Dendritic cell treated with granulocyte-macrophage colony-stimulating factor and Interleukin-4, amounts not matched to agents 40 ng/mL and 50 ng/mL, for 4 days (primary cell): ENCODE measurements around the gene CD55.

Experiments
- H3K27ac Mint-ChIP-seq: one replicate; pipeline ENCODE4 v1.8.0; 2022; ENCODE audit warnings: mild to moderate bottlenecking, mixed read lengths
- H3K27me3 Mint-ChIP-seq: one replicate; pipeline ENCODE4 v1.8.0; 2022; ENCODE audit warnings: mild to moderate bottlenecking, mixed read lengths
- H3K36me3 Mint-ChIP-seq: one replicate; pipeline ENCODE4 v1.8.0; 2022; ENCODE audit warnings: low read depth, mixed read lengths
- H3K4me1 Mint-ChIP-seq: one replicate; pipeline ENCODE4 v1.8.0; 2022; ENCODE audit warnings: low read depth, mixed read lengths
- H3K4me3 Mint-ChIP-seq: one replicate; pipeline ENCODE4 v1.8.0; 2022; ENCODE audit warnings: mild to moderate bottlenecking, moderate library complexity, mixed read lengths
- H3K9me3 Mint-ChIP-seq: one replicate; pipeline ENCODE4 v1.8.0; 2022; ENCODE audit warnings: mixed read lengths
- intact Hi-C: fragments of 100-400 bp; cut with micrococcal nuclease; formaldehyde crosslinking; loops from one replicate; pipeline ENCODE4 v1.15.0; 2022

Gene CD55

DNA sequence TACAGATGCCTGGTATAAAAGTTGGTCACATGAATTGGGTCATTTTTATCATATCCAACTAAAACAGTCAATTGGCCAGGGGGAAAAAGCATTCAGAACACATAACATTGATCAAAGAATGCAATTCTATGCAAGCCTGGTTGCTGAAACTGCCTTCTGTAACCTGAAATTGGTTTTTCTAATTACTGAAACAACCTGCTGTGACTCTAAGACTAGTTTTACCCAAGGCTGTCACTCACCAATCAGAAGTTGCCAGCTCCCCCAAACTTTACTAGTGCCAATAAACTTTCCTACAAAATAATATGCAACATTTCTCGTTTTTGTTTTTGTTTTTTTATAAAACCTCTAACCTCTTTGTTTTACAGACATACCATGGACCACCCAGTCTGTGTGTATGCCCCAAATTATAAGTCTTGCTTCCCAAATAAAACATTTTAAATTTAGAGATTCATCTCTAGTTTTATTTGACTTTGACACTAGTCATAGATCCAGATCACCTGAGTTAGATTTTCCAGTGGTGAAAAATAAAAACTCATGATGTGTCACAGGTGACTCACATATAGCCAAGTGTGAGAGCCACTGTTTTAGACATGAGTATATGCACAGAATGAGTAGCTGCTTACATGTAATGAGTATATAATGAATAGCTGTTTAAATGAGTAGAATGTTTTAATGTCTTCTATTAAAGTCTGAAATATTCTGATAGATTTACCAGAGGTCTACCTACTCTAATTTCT, 68.4 kb downstream of the CD55 start:
- intact Hi-C loops: no loop called here
- Mint-ChIP-seq H3K36me3 (no peaks in the 10 kb centered on the region), H3K9me3 (peaks cover 29% of the 10 kb centered on the region), H3K4me3 (no peak overlapping the region), H3K27ac (no peak overlapping the region), H3K4me1 (no peaks in the 10 kb centered on the region), H3K27me3 (no peaks in the 10 kb centered on the region)

DNA sequence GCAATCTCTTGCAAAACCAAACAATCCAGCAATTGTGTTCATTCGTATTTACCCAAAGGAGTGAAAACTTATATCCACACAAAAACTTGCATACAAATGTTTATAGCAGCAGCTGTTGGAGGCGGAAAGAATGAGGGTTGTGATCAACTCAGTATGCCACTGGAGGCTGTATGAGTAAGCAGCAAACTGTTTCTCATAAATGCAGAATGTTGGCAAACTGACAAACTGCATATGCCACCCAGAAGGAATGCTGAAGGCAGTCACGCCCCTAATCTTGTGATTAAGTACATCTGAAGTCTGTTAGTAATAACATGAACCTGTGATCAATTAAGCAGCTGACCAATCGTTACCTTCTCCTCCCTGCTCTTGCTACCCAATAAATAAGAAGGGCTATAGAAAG, 72.1 kb downstream of the CD55 start:
- Mint-ChIP-seq H3K27ac (no peak overlapping the region), H3K4me1 (no peaks in the 10 kb centered on the region), H3K4me3 (no peak overlapping the region), H3K36me3 (no peaks in the 10 kb centered on the region), H3K9me3 (peaks cover 9% of the 10 kb centered on the region), H3K27me3 (no peaks in the 10 kb centered on the region)
- intact Hi-C loops: no loop called here

DNA sequence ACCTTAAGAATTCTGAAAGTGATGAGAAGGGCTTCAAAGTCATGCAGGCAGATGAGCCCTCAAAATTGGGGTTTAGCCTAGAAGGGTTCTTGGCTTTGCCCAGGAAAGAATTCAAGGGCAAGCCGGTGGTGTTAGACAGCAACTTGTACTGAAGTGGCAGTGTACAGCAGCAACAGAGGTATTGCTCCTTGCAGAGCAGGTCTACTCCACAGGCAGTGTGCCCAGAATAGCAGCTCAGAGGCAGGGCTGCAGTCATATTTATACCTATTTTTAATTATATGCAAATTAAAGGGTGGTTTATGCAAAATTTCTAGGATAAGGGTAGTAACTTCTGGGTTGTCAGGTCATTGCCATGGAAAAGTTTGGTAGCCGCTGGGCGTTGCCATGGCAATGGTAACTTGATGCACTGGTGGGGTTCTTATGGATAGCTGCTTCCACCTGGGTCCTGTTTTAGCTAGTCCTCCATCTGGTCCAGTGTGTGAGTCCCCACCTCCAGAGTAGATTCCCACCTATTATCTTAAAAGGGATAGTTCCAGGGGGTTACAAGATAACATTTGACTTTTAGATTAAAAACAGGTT, 74.8 kb downstream of the CD55 start:
- H3K27me3 Mint-ChIP-seq: no peaks in the 10 kb centered on the region
- no peak overlapping the region for H3K4me3 Mint-ChIP-seq
- H3K9me3 Mint-ChIP-seq: peaks cover 8% of the 10 kb centered on the region
- no peak overlapping the region for H3K27ac Mint-ChIP-seq
- no peaks in the 10 kb centered on the region for H3K36me3 Mint-ChIP-seq
- intact Hi-C loops: no loop called here
- H3K4me1 Mint-ChIP-seq: no peaks in the 10 kb centered on the region

DNA sequence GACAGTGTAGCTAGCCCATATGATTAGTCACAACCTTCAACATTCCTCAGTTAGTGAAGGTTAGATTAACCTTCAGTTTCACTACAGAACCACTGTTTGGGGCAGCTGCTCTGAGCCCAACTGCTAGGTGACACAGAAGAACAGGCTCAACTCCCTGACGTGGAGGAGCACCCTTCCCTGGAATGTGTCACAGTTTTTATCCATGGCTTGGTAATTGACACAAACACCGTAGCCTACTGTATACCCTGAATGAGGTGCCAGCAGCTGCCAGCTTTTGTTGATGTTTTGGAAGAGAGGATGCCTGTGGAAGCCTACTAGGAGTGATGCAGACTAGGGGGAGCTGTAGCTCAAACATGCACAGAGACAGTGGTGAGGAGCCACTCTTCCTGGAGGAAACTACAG, 76.0 kb downstream of the CD55 start:
- H3K4me3 Mint-ChIP-seq: no peak overlapping the region
- no peaks in the 10 kb centered on the region for H3K27me3 Mint-ChIP-seq
- no peaks in the 10 kb centered on the region for H3K36me3 Mint-ChIP-seq
- no peaks in the 10 kb centered on the region for H3K4me1 Mint-ChIP-seq
- intact Hi-C loops: no loop called here
- no peaks in the 10 kb centered on the region for H3K9me3 Mint-ChIP-seq
- no peak overlapping the region for H3K27ac Mint-ChIP-seq

DNA sequence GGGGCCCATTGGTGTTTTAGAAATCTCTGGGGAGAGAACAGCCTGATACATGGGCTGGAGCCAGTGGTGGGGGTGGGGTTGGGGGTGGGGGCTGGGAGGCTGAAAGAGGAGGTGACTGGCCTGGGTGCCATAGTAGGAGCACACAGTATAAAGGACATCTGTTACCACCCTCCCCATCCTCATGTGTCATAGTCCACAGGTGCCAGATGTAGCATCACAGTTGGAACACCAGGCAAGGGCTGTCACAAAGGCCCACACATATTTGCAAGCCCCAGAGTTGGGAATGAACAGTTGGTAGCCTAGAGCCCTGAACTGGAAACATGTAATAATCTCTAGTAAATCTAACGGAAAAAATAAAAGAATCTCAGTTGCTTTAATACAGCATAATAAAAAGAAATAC, 77.5 kb downstream of the CD55 start:
- Mint-ChIP-seq H3K4me3 (no peak overlapping the region), H3K27me3 (no peaks in the 10 kb centered on the region), H3K9me3 (no peaks in the 10 kb centered on the region), H3K27ac (no peak overlapping the region), H3K4me1 (no peaks in the 10 kb centered on the region), H3K36me3 (no peaks in the 10 kb centered on the region)
- intact Hi-C loops: no loop called here

DNA sequence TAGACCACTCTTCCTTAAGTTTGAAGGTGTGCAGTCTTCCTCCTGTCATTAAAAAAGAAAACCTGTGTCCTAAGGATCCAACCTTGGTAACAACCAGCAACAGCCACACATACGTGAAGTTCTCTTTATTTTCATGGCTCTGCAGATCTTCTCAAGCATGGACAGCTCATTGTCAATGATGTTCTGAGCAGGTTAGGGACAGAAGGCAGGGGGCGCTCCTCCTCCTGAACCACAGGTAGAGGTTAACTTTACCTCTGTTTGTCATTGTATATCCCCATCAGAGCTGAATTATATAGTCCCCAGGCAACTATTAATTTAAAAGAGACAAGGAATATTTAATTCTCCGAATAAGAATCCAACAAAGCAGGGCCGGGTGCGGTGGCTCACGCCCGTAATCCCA, 80.1 kb downstream of the CD55 start:
- Mint-ChIP-seq H3K36me3 (no peaks in the 10 kb centered on the region), H3K9me3 (no peaks in the 10 kb centered on the region), H3K27me3 (no peaks in the 10 kb centered on the region), H3K27ac (no peak overlapping the region), H3K4me1 (peaks cover 5% of the 10 kb centered on the region), H3K4me3 (no peak overlapping the region)
- intact Hi-C loops: no loop called here

DNA sequence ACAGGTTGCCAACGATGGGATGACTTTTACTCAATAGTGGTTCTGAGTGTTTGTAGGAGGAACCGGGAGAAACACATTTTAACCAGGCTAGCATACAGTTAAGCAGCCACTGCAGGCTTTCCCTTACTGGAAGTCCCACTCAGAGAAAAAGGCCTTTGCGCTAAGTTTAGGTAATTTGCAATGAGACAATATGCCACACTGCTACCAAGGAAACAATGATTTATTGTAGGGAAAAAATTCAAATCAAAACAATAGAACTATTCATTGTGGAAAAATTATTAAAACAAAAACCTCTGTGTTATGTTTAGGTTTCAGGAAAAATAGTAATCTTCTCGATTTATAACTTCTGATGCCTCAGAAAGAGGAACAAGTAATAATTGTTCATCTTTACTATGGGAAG, 81.3 kb downstream of the CD55 start:
- H3K27me3 Mint-ChIP-seq: no peaks in the 10 kb centered on the region
- no peaks in the 10 kb centered on the region for H3K36me3 Mint-ChIP-seq
- intact Hi-C loops: no loop called here
- no peak overlapping the region for H3K4me3 Mint-ChIP-seq
- H3K27ac Mint-ChIP-seq: no peak overlapping the region
- H3K4me1 Mint-ChIP-seq: peaks cover 13% of the 10 kb centered on the region
- no peaks in the 10 kb centered on the region for H3K9me3 Mint-ChIP-seq

DNA sequence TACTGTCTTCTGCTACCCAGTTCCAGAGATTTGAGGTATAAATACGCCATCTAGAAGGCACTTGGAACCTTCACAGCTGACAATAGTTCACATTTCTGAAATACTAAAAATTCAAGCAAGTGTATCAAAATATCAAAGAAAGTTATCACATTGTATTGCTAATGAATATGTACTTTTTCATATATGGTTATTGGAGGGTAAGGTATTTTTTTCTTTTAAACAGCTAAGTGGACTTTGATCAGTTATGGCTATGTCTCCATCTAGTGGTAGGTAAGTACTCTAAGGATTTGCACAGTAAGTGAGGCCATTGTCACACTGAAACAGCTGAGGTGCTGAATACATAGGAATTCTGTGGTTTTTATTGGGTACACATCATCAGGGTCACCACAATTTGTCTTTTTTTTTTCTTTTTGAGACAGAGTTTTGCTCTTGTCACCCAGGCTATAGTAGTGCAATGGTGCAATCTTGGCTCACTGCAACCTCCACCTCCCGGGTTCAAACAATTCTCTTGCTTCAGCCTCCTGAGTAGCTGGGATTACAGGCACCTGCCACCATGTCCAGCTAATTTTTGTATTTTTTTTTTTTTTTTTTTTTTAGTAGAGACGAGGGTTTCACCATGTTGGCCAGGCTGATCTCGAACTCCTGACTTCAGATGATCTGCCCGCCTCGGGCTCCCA, 83.5 kb downstream of the CD55 start:
- Mint-ChIP-seq H3K4me3 (no peak overlapping the region), H3K27me3 (no peaks in the 10 kb centered on the region), H3K4me1 (peaks cover 26% of the 10 kb centered on the region), H3K27ac (no peak overlapping the region), H3K36me3 (no peaks in the 10 kb centered on the region), H3K9me3 (no peaks in the 10 kb centered on the region)
- intact Hi-C loops: loop anchor here (1.0 kb wide), 1 partner anchor 321 kb away; no protein-coding TSS in a partner anchor

DNA sequence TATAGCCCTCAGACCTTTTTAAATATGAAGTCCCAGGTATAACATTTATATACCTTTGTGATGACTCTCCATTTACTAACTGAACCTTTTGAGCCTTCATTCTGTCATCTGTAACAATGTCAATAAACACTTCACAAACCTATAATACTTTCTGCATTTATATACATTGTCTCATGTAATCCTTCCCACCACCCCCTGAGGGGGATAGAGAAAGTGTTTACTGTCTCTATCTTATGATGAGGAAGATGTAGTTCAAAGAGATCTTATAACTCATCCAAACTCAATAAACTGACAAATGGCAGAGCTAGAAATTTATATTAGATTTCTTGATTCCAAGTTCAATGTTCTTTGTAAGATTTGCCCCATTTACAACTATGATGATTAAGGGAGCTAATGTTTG, 84.3 kb downstream of the CD55 start:
- no peaks in the 10 kb centered on the region for H3K9me3 Mint-ChIP-seq
- peaks cover 28% of the 10 kb centered on the region for H3K4me1 Mint-ChIP-seq
- no peak overlapping the region for H3K27ac Mint-ChIP-seq
- H3K4me3 Mint-ChIP-seq: no peak overlapping the region
- no peaks in the 10 kb centered on the region for H3K36me3 Mint-ChIP-seq
- intact Hi-C loops: loop anchor here (1.0 to 2.0 kb wide), 2 partner anchors 93 to 322 kb away; no protein-coding TSS in a partner anchor
- H3K27me3 Mint-ChIP-seq: no peaks in the 10 kb centered on the region

DNA sequence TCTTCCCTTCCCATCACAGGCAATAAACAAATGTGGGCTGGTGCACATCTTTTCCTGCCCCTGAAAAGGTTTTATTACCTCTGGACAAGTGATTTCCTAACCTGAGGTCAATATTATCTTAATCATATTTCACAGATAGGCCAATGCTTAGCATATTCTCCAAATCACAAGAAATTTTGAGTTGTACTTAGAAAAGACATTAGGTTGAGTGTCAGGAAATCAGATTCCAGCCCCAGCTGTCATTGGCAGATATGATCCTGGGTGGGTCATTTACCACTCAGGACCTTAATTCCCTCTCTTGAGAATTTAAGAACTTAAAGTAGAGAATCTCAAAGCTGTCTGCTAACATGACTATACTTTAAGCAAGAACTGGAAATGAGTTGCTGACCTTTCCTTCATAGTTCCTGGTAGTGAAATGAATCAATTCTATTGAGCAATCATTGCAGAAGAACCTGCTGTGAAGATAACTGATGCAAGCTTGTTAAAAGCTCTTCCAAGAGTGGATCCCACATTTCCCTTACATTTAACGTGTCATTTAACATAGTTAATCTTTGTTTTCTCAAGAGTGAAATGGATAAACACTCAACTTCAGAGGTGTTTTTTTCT, 86.3 kb downstream of the CD55 start:
- no peak overlapping the region for H3K4me3 Mint-ChIP-seq
- no peaks in the 10 kb centered on the region for H3K27me3 Mint-ChIP-seq
- peaks cover 44% of the 10 kb centered on the region for H3K4me1 Mint-ChIP-seq
- H3K27ac Mint-ChIP-seq: peak overlapping the region; percentile 45
- no peaks in the 10 kb centered on the region for H3K36me3 Mint-ChIP-seq
- H3K9me3 Mint-ChIP-seq: no peaks in the 10 kb centered on the region
- intact Hi-C loops: loop anchor here (2.0 kb wide), 1 partner anchor 91 kb away; no protein-coding TSS in a partner anchor
